GM19240 (cell line): Measurements from ENCODE around the gene LRRFIP1.
"Not testable (repeated sequence)": the region's sequence is repeated elsewhere in the genome, so short reads cannot be mapped to it uniquely, and the experiment has no call there.

ENCODE experiments used
- DNase-seq: peaks from one replicate; pipeline ENCODE4 v3.0.0; 2011; ENCODE audit warnings: low spot score; ENCODE audit not compliant: insufficient read length

The LRRFIP1 gene

DNA sequence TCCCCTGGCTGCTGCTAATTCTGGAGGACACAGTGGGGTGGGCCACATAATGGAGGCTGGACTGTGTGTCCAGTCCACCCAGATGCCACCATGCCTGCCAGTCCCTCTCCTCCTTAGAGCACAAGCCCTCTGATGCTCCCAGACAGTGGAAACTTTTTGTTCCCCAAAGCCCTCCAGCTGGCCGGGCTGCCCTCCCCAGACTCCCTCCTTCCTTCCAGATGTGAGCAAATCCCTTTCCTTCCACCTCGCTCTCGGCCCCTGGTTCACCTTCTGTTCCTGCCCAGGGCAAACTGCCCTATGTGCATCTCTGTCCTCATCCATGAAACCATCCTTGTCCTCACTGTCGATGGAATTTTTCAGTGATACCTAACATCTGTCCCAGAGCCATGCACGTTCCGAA is 33.9 kb downstream of the LRRFIP1 start:
- no peak for DNase-seq

DNA sequence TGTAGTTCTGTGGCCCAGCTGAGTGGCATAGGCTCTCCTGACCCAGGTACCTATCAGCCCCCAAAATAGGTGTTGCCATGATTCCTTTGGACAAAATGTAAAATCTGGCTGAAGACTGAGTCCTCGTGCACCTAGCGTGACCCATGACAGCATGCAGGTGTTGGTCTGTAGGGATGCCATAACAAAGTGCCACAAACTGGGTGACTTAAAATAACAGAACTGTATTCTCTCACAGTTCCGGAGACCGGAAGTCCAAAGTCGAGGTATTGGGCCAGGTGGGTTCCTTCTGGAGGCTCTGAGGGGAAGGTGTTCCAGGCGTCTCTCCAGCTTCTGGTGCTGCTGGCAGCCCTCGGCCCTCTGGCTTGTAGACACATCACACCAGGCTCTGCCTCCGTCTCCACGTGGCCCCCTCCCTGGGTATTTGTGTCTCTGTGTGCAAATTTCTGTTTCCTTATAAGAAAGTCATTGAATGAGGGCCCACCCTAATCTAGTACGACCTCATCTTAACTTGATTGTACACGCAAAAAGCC is 34.5 kb downstream of the LRRFIP1 start:
- no peak for DNase-seq

DNA sequence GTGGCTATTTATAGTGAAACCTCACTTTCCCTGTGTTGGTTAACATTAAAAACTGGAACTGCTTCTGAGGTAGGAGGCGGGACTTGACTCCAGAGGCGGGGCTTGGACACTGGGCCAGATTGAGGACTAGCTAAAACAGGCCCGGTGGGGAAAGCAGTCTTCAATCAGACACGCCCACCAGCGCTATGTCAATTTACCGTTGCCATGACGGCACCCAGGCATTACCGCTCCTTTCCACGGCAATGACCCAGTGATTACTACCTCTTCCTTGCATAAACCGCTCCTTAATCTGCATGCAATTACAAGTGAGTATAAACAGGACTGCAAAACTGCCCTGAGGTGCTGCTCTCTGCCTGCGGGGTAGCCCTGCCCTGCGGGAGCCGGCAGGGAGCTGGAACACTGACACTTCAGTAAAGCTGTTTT is 35.3 kb downstream of the LRRFIP1 start:
- no peak for DNase-seq

- no peak for DNase-seq
Measured at GRCh38 chr2:237663517-237664110, 36.2 kb downstream of the LRRFIP1 start.

DNA sequence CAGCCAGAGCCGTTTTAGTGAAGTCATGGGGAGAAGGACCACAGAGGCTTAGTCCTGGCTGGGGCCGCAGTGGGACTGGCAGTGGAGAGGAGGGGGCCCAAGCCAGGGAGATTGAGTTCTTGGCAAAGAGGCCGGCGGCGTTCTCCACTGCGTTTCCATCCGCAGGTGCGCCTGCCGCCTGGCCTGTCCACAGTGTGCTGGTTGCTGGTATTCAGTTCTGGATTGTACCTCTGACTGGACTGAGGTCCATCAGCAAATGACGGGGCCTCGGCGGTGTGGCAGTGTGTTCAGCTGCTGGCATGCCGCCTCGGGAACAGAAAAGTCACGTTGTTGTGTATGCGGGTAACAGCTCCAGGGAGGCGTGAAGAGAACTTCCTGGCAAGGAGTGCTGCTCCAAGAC is 36.8 kb downstream of the LRRFIP1 start:
- no peak for DNase-seq

DNA sequence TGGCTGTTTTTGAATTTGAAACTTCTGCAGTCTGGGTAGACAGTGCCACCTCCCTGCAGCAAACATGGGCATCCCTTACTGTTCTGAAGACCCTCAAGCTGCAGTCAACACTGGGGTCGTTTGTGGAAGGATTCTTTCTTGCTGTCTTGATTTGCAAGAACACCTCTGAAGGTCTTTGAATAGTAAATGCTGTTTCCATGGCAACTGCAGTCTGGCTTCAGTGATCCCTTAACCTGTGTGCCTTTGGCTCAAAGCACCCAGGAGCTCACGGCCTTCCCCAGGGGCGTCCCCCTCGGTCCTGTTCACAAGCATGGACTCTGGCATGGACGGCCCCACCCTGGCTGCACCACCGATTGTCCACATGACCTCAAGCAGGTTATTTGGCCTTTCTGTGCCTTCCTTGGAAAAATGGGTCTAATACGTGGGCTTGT is 38.3 kb downstream of the LRRFIP1 start:
- DNase-seq = no peak

DNA sequence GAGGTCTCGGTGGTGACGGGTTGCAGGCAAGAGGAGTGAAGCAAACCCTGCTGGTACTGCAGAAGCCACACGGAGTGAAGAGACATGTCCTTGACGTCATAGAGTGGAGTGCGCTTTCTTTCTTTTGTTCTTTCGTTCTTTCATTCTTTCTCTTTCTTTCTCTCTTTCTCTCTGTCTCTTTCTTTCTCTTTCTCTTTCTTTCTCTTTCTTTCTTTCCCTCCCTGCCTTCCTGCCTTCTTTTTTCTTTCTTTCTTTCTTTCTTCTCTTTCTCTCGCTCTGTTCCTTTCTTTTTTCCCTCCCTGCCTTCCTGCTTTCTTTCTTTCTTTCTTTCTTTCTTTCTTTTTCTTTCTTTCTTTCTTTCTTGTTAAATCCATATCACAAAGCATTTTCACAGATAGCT is 39.2 kb downstream of the LRRFIP1 start:
- DNase-seq = no peak

- not testable (repeated sequence) for DNase-seq
Measured at GRCh38 chr2:237667050-237667576, 39.7 kb downstream of the LRRFIP1 start.

DNA sequence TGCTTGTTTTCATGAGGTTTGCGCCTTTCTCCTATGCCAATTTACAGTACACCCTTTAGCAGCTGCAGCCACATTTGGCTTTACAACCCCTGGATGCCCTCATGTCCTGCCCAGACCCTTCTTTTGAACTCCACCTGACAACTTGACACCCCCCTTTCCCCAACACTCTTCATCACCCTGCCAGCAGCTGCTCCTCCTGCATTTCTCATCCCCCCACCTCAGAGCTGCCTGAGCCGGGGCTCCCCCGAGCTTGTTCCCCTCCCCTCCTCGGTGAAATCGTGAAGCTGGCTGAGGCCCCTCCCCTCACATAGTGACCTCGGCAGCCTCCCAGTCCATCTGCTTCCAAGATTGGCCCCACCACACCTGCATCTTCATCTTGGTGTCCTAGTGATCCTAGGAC is 40.5 kb downstream of the LRRFIP1 start:
- DNase-seq = no peak

GRCh38 chr2:237668440-237668839 is 41.1 kb downstream of the LRRFIP1 start:
- no peak for DNase-seq

DNA sequence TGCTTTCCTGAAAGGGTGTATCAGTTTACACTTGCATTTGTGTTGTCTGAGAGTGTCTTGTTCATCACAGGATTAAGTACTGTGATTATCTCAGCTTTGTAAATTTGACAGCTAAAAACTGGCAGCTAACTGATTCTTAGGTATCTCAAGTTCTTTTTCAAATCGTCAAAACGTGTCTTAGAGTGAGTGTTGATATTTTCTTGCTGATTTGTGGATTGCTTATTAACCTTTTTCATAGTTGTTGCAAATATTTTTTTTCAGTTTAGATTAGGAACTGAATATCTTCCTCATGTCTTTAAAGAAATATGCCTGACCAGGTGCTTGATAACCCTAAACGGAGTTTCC is 41.9 kb downstream of the LRRFIP1 start:
- no peak for DNase-seq

- no peak for DNase-seq
Measured at GRCh38 chr2:237669628-237670392, 42.4 kb downstream of the LRRFIP1 start.

- DNase-seq = no peak
Measured at GRCh38 chr2:237670641-237671040, 43.3 kb downstream of the LRRFIP1 start.

DNA sequence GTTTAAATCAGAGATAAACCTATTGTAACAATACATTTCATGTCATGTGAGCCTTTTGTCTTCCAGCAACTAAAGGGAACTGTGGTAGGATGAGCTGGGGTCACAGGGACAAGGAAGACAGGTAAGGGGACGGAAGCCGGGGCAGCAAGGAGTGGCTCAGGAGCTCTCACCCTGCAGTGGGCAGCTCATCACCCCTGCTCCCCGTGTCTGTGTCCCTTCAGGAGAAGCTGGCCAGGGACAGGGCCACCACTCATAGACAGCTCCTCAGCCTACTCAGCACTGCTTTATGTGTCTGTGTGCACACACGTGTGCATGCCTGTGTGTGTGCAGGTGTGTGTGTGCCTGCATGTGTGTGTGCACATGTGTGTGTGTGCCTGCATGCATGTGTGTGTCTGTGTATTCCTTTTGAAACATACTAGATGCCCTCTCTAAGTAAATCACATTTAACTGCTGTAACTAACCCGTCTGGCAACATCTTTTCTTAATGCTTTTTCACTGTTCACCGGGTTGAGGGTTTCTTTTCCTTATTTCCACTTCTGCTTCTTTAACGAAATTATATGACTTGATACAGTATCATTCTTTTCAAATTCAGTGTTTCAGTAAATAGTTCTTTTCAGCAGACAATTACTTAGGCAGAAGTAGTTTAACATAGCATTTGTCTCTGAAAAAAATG is 44.2 kb downstream of the LRRFIP1 start:
- no peak for DNase-seq

- no peak for DNase-seq
Measured at GRCh38 chr2:237672731-237673129, 45.3 kb downstream of the LRRFIP1 start.

DNA sequence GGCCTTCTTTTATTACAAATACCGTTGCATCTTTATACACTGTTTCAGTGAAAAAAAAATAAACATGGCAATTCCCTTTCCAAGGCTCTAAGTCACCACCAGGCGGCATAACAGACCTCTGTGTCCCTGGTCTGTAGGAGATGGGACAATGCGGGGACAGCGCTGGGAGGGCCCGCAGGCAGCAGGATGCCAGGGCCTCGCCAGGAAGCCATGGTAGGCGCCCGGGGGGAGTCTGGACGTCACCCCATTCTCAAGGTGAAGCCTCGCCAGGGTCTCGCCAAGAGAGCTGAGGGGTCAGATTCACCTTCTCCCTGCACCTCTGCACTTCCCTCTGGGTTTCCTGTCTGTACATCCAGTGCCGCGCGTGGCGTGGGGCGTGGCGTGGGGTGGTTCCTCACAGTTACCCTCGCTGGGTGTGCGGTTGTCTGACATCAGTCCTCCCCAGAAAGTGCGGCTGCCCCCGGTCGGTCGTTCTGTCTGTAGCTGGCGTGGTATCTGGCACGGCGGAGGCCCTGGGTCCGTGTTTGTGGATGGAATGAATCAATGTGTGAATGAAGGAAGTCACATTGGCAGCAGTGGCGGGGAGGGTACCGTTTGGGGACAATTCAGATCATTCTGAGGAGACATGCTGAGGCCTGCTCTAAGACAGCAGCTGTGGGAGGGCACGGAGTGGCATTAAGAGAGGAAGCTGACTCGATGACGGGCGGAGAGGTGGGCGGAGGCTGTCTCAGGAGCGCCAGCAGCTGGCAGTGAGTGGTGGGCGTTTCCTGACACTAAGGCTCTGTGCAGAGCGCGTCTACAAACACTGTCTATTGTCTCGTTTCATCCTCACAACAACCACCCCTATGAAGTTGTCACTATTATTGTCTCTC is 46.0 kb downstream of the LRRFIP1 start:
- no peak for DNase-seq

- DNase-seq = peak; percentile 64
Measured at GRCh38 chr2:237674731-237675276, 47.4 kb downstream of the LRRFIP1 start.

DNA sequence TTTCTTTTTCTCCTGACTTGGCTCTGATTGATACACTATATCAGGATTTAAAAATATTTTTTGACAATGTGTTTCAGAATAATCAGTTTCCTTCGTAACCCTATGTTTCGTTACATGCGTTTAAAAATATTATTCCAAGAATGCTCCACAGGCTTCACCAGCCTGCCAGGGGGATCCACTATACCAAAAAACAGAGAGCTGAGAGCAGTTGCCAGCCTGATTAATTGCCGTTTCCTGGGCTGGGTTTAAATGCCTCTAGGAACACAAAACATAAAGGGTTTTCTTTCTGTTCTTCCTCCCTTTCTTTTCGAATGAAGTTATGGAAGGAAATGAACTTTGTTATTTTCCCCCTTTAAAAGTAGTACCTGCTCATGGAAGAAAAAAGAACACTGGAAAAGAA is 47.9 kb downstream of the LRRFIP1 start:
- no peak for DNase-seq

DNA sequence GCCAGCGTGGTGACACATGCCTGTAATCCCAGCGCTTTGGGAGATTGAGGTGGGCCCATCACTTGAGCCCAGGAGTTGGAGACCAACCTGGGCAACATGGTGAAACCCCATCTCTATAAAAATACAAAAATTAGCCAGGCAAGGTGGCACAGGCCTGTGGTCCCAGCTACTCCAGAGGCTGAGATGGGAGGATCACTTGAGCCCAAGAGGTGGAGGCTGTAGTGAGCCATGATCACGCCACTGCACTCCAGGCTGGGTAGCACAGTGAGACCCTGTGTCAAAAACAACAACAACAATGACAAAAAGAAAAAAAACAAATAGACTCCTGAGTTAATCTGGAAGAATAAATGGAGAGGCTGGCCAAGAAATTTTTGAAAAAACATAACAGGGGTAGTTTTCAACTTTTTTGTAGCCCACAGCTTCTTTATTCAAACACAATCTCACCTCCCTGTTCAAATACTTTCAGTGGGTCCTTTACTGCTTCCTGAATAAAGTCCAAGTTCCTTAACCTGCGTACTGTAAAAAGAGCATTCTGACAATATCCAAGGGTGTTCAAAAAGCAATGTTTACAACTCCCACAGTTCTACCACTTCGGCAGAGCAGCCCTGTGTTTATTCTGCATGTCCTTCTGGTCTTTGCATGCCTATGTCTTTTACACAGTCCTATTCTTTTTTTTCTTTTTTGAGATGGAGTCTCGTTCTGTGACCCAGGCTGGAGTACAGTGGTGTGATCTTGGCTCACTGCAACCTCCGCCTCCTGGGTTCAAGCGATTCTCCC is 53.5 kb downstream of the LRRFIP1 start:
- no peak for DNase-seq

- no peak for DNase-seq
Measured at GRCh38 chr2:237682151-237682550, 54.8 kb downstream of the LRRFIP1 start.
